ENCODE data around the gene GULP1.

The GULP1 gene

DNA sequence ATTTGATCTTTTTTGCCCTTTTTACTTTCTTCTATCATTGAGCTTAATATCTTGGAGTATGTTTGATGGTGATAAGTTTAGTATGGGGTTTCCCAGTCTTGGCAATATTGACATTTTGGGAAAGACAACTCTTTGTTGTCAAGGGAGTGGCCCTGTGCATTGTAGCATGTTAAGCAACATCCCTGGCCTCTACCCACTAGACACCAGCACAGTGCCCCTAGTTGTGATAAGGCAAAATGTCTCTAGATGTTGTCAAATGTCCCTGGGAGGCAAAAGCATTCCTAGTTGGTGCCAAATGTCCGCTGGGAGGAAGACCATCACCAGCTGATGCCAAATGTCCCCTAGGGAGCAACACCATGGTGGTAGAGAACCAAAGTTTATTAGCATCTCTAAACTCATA is 28.2 kb downstream of the GULP1 start:
- no peak for TF ChIP-seq CTCF (IDR thresholded peaks at IDR 0.05; ENCODE audit: control insufficient read depth, extremely low read depth, insufficient read depth)
- H3K4me3 ChIP-seq (ENCODE audit: low read depth, low read length), result no peak overlapping the region
- no peak for DNase-seq (ENCODE audit: low read depth)

DNA sequence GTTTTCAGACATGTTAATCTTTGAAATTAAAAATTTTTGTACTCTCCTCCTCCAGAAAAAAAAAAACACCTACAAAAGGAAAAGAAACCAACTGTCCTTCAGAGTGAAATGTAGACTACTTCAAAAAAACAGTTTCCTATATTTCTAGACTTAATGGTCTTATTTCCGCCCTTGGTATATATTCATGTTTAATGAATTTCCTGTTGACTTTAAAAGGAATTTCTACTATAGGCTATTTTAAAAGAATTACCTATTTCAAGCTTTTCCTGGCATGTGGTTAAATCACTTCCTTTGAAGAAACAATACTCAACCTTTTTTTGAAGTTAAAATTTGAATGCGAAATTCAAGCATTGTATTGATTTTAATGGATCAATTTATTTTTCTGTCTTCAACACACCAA is 29.2 kb downstream of the GULP1 start:
- no peak for DNase-seq (ENCODE audit: low read depth)
- TF ChIP-seq CTCF (IDR thresholded peaks at IDR 0.05; ENCODE audit: control insufficient read depth, extremely low read depth, insufficient read depth), result no peak
- H3K4me3 ChIP-seq (ENCODE audit: low read depth, low read length), result no peak overlapping the region

GRCh38 chr2:188322569-188323551 is 31.2 kb downstream of the GULP1 start:
- no peak overlapping the region for H3K4me3 ChIP-seq (ENCODE audit: low read depth, low read length)
- no peak for TF ChIP-seq CTCF (IDR thresholded peaks at IDR 0.05; ENCODE audit: control insufficient read depth, extremely low read depth, insufficient read depth)
- DNase-seq (ENCODE audit: low read depth), result peak; percentile 80

GRCh38 chr2:188324067-188324466 is 32.4 kb downstream of the GULP1 start:
- no peak for TF ChIP-seq CTCF (IDR thresholded peaks at IDR 0.05; ENCODE audit: control insufficient read depth, extremely low read depth, insufficient read depth)
- no peak for DNase-seq (ENCODE audit: low read depth)
- H3K4me3 ChIP-seq (ENCODE audit: low read depth, low read length), result no peak overlapping the region

DNA sequence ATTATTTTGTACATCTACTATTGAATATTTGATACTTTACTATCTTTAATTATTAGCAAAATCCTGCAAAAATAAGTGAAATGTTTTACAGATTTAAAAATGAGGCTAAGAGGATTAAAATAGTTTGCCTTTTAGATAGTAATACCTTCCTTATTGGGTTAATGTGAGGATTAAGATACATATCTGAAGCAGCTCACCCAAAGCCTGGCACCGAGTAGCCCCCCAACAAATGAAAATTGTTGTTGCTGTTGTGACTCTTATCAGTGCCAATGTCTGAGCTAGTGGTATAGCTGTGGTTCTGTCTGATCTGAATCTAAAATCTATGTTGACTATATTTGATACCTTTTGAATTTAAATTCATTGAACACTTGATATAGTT is 34.6 kb downstream of the GULP1 start:
- no peak overlapping the region for H3K4me3 ChIP-seq (ENCODE audit: low read depth, low read length)
- DNase-seq (ENCODE audit: low read depth), result no peak
- TF ChIP-seq CTCF (IDR thresholded peaks at IDR 0.05; ENCODE audit: control insufficient read depth, extremely low read depth, insufficient read depth), result no peak

DNA sequence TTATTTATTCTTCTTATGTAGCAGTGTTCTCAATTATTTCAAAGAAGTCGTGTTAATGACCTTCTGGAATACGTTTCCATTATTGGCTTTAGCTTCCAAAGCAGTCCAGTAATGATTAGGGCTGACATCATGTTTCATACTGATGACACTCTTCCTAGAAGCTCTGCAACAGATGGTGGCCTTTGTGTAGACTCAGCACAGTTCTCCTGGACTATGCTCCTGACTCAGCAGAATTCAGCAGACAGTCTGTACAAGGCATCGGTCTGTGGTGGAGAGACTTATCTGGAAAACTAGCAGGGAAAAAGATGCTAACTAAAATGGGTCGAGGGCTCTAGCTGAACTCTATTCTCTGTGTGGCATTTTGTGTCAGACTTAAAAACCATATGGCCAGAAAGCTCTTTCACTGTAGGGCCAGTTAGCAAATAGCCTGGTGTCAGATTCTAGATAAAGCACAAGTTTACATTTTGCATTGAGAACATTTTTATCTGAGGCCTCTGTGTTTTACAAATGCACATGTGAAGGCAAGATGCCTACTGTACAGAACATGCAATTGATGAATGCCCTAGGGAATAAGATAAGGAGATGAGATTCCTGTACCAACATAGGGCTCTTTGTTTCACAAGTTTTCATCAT is 35.1 kb downstream of the GULP1 start:
- TF ChIP-seq CTCF (IDR thresholded peaks at IDR 0.05; ENCODE audit: control insufficient read depth, extremely low read depth, insufficient read depth), result no peak
- DNase-seq (ENCODE audit: low read depth), result no peak
- no peak overlapping the region for H3K4me3 ChIP-seq (ENCODE audit: low read depth, low read length)
